H1 (cell line): Measurements from ENCODE around the gene USP10. TPM values are rescaled to one million over a fixed set of nuclear protein-coding genes. Genes with fewer than 3 reads are reported as not detected.

ENCODE experiments used
- CTCF ChIA-PET: fragments of 300-600 bp; sonication (Branson Sonifier 250); formaldehyde crosslinking; loops from one replicate; lab custom pipeline; 2021; ENCODE audit not compliant: partially characterized antibody; lab: Charles Lee
- POLR2A ChIA-PET: fragments of 300-600 bp; sonication (Branson Sonifier 250); formaldehyde crosslinking; loops from one replicate; lab custom pipeline; 2021; ENCODE audit warnings: inconsistent platforms; ENCODE audit not compliant: partially characterized antibody; lab: Charles Lee
- DNase-seq, 2 experiments: peaks; one replicate each; pipeline versions ENCODE4 v3.0.0 to v3.0.0-alpha.2; 2010 to 2022; ENCODE audit warnings: low spot score in 2 of 2, low read depth in 1 of 2, mixed read lengths in 1 of 2
- FAIRE-seq: peaks from 2 replicates; lab custom pipeline; 2011; peaks lifted over from hg19 to GRCh38; lab: Jason Lieb, UNC
- H2AFZ ChIP-seq: 2 replicates; pipeline ENCODE4 v1.8.1; 2012; ENCODE audit warnings: low read length, inconsistent platforms
- H2AK5ac ChIP-seq: 2 replicates; pipeline ENCODE4 v1.6.1; 2013; ENCODE audit warnings: low read depth, low read length
- H2BK120ac ChIP-seq: replicated peaks from 2 replicates; pipeline ENCODE3; 2013; ENCODE audit warnings: low read depth, low read length, inconsistent platforms
- H2BK12ac ChIP-seq: 2 replicates; pipeline ENCODE4 v1.6.1; 2013; ENCODE audit warnings: low read depth, low read length
- H2BK15ac ChIP-seq: 2 replicates; pipeline ENCODE4 v1.6.1; 2013; ENCODE audit warnings: low read length
- H2BK20ac ChIP-seq: 2 replicates; pipeline ENCODE4 v1.6.1; 2013; ENCODE audit warnings: low read length
- H2BK5ac ChIP-seq: 2 replicates; pipeline ENCODE4 v1.6.1; 2013; ENCODE audit warnings: low read depth, low read length
- H3K14ac ChIP-seq: 2 replicates; pipeline ENCODE4 v1.6.1; 2013; ENCODE audit warnings: inconsistent platforms; ENCODE audit not compliant: insufficient read length
- H3K18ac ChIP-seq: 2 replicates; pipeline ENCODE4 v1.6.1; 2013; ENCODE audit warnings: low read length; ENCODE audit errors: extremely low read depth
- H3K23ac ChIP-seq: 2 replicates; pipeline ENCODE4 v1.6.1; 2013; ENCODE audit warnings: inconsistent platforms; ENCODE audit not compliant: insufficient read length
- H3K23me2 ChIP-seq: 2 replicates; pipeline ENCODE4 v1.6.1; 2013; ENCODE audit warnings: low read depth, low read length
- H3K27ac ChIP-seq: 2 replicates; pipeline ENCODE4 v1.6.1; 2011; ENCODE audit warnings: low read depth, low read length, inconsistent platforms
- H3K27me3 ChIP-seq, 4 experiments: replicated peaks in 1 of 4; 1 replicate in 1 of 4; 2 replicates in 3 of 4; pipeline versions ENCODE4 v1.6.1 to v1.8.1; 2011 to 2013; ENCODE audit warnings: low read length in 3 of 4, mild to moderate bottlenecking in 3 of 4, inconsistent platforms in 2 of 4, mixed read lengths in 2 of 4, moderate library complexity in 1 of 4; ENCODE audit not compliant: control insufficient read depth in 3 of 4, insufficient read depth in 3 of 4; ENCODE audit errors: extremely low read depth in 1 of 4
- H3K36me3 ChIP-seq, 4 experiments: 2 replicates each; pipeline versions ENCODE4 v1.6.1 to v1.8.1; 2011 to 2013; ENCODE audit warnings: mild to moderate bottlenecking in 4 of 4, low read length in 3 of 4, moderate library complexity in 2 of 4, control low read depth in 1 of 4, inconsistent platforms in 1 of 4; ENCODE audit not compliant: insufficient read depth in 4 of 4, control insufficient read depth in 2 of 4
- H3K4ac ChIP-seq: replicated peaks from 2 replicates; pipeline ENCODE3; 2013; ENCODE audit warnings: low read length, low read depth, mixed read lengths, inconsistent platforms; ENCODE audit not compliant: insufficient read length
- H3K4me1 ChIP-seq, 4 experiments: replicated peaks in 1 of 4; 1 replicate in 1 of 4; 2 replicates in 3 of 4; pipeline versions ENCODE4 v1.6.1 to v1.8.1; 2011 to 2013; ENCODE audit warnings: low read length in 3 of 4, inconsistent platforms in 2 of 4, mixed read lengths in 1 of 4; ENCODE audit not compliant: insufficient read depth in 4 of 4, control insufficient read depth in 3 of 4
- H3K4me2 ChIP-seq, 2 experiments: 2 replicates each; pipeline versions ENCODE4 v1.6.1 to v1.8.1; 2011 to 2013; ENCODE audit warnings: low read depth in 2 of 2, low read length in 2 of 2, control low read depth in 1 of 2, inconsistent platforms in 1 of 2, mild to moderate bottlenecking in 1 of 2; ENCODE audit not compliant: insufficient read depth in 1 of 2
- H3K4me3 ChIP-seq, 4 experiments: fragments of 200-600, 300-600 bp in 1 of 4; sonication (generic), shearing (Covaris generic), sonication (Bioruptor Twin) in 1 of 4; 2 replicates each; pipeline versions ENCODE4 v1.5.1 to v1.8.1; 2011 to 2016; ENCODE audit warnings: low read length in 4 of 4, low read depth in 3 of 4, control low read depth in 2 of 4, inconsistent platforms in 2 of 4, mild to moderate bottlenecking in 2 of 4, mixed read lengths in 1 of 4, moderate library complexity in 1 of 4; ENCODE audit not compliant: insufficient read depth in 2 of 4; ENCODE audit errors: extremely low read depth in 1 of 4
- H3K56ac ChIP-seq: replicated peaks from 2 replicates; pipeline ENCODE3; 2013; ENCODE audit warnings: low read depth, mild to moderate bottlenecking, mixed read lengths, low read length, inconsistent platforms; ENCODE audit not compliant: insufficient read length
- H3K79me1 ChIP-seq: 2 replicates; pipeline ENCODE4 v1.6.1; 2013; ENCODE audit warnings: low read depth, low read length, control low read depth
- H3K79me2 ChIP-seq, 2 experiments: 2 replicates each; pipeline versions ENCODE4 v1.6.1 to v1.8.1; 2012 to 2013; ENCODE audit warnings: low read length in 2 of 2, mild to moderate bottlenecking in 2 of 2, inconsistent platforms in 1 of 2; ENCODE audit not compliant: insufficient read depth in 2 of 2, control insufficient read depth in 1 of 2
- H3K9ac ChIP-seq, 4 experiments: replicated peaks in 1 of 4; 1 replicate in 1 of 4; 2 replicates in 3 of 4; pipeline versions ENCODE4 v1.6.1 to v1.8.1; 2011 to 2013; ENCODE audit warnings: low read depth in 3 of 4, low read length in 3 of 4, control low read depth in 2 of 4, mild to moderate bottlenecking in 2 of 4, moderate library complexity in 2 of 4, inconsistent platforms in 1 of 4; ENCODE audit errors: extremely low read depth in 1 of 4
- H3K9me3 ChIP-seq, 2 experiments: 2 replicates each; pipeline versions ENCODE4 v1.6.1 to v1.8.1; 2012 to 2013; ENCODE audit warnings: mild to moderate bottlenecking in 2 of 2, moderate library complexity in 2 of 2, control low read depth in 1 of 2, inconsistent platforms in 1 of 2, low read depth in 1 of 2, low read length in 1 of 2, mixed read lengths in 1 of 2; ENCODE audit not compliant: insufficient read depth in 2 of 2
- H4K20me1 ChIP-seq, 2 experiments: replicated peaks in 1 of 2; 2 replicates each; pipeline versions ENCODE3 to v1.8.1; 2011 to 2013; ENCODE audit warnings: inconsistent platforms in 2 of 2, low read length in 2 of 2, mild to moderate bottlenecking in 1 of 2; ENCODE audit not compliant: insufficient read depth in 2 of 2, control insufficient read depth in 1 of 2
- H4K5ac ChIP-seq: 2 replicates; pipeline ENCODE4 v1.6.1; 2013; ENCODE audit warnings: low read length, low read depth, mixed read lengths, inconsistent platforms; ENCODE audit not compliant: insufficient read length
- H4K8ac ChIP-seq: 2 replicates; pipeline ENCODE4 v1.8.0; 2013; ENCODE audit warnings: mild to moderate bottlenecking, moderate library complexity, low read length, inconsistent platforms; ENCODE audit not compliant: insufficient read depth; ENCODE audit errors: extremely low read depth
- H4K91ac ChIP-seq: replicated peaks from 2 replicates; pipeline ENCODE3; 2013; ENCODE audit warnings: low read length, mixed read lengths, inconsistent platforms; ENCODE audit not compliant: insufficient read length
- ASH2L ChIP-seq: fragments of 200-600, 300-600 bp; sonication (generic); IDR thresholded peaks from one replicate; pipeline ENCODE4 v1.7.1; 2017; ENCODE audit warnings: low read length
- HDAC2 ChIP-seq, 2 experiments: fragments of 300-600 bp in 1 of 2; sonication (generic) in 1 of 2; IDR thresholded peaks; 2 replicates each; pipeline ENCODE4 v1.6.1; 2011 to 2012; ENCODE audit warnings: low read depth in 2 of 2, low read length in 2 of 2, mild to moderate bottlenecking in 2 of 2, moderate library complexity in 2 of 2, borderline replicate concordance in 1 of 2, inconsistent platforms in 1 of 2
- HDAC6 ChIP-seq: IDR thresholded peaks from one replicate; pipeline ENCODE4 v1.7.1; 2012; ENCODE audit warnings: low read depth, mild to moderate bottlenecking, inconsistent platforms, low read length, moderate library complexity
- JUN ChIP-seq: IDR thresholded peaks from 2 replicates; pipeline ENCODE4 v1.6.1; 2011; ENCODE audit warnings: low read depth, mild to moderate bottlenecking, improper control_type of control experiment, low read length
- PHF8 ChIP-seq: fragments of 200-600 bp; sonication (generic); conservative IDR thresholded peaks from 2 replicates; pipeline ENCODE4 v1.7.1; 2012; ENCODE audit warnings: low read depth, mild to moderate bottlenecking, inconsistent platforms, low read length, moderate library complexity
- POLR2A ChIP-seq, 2 experiments: IDR thresholded peaks; 1 replicate in 1 of 2; 2 replicates in 1 of 2; pipeline ENCODE4 v1.6.1; 2011; ENCODE audit warnings: low read depth in 2 of 2, low read length in 2 of 2, mild to moderate bottlenecking in 2 of 2; ENCODE audit errors: control extremely low read depth in 1 of 2
- SUZ12 ChIP-seq: fragments of 200-600 bp; sonication (generic); IDR thresholded peaks from 2 replicates; pipeline ENCODE4 v1.6.1; 2012; ENCODE audit warnings: mild to moderate bottlenecking, inconsistent platforms, low read length, moderate library complexity, mixed read lengths
- WGBS, 2 experiments: shearing (Covaris generic) in 1 of 2; methylation state at CpG; one replicate each; pipeline versions ENCODE4 v1.1.6 to v1.1.7; 2013 to 2015; ENCODE audit warnings: low lambda C conversion rate in 2 of 2, mixed read lengths in 2 of 2, inconsistent platforms in 1 of 2, low coverage in 1 of 2, missing lambda C conversion rate in 1 of 2; ENCODE audit not compliant: insufficient replicate concordance in 2 of 2, insufficient coverage in 1 of 2, insufficient read length in 1 of 2; ENCODE audit errors: extremely low coverage in 1 of 2, missing lambda C conversion rate in 1 of 2; 5-methylcytosine and 5-hydroxymethylcytosine counted together
- polyA plus RNA-seq, 7 experiments: library from polyadenylated mRNA; depleted of rRNA in 3 of 7; stranded (reverse) in 5 of 7; unstranded in 2 of 7; fragments of >200 nt in 5 of 7; fragments of 200-250 nt in 2 of 7; gene quantifications; 1 replicate in 5 of 7; 2 replicates in 1 of 7; 4 replicates in 1 of 7; pipeline versions ENCODE4 v1.2.1 to v1.2.3, GENCODE V29; 2011 to 2013; ENCODE audit warnings: missing spikeins in 2 of 7, mixed read lengths in 2 of 7
- total RNA-seq: library from RNA; stranded (reverse); fragmentation: NEBNext Ultra II Directional; extraction: Animal tissue kit (Norgen Biotek cat#: 25700); gene quantifications from 2 replicates; pipeline ENCODE4 v1.2.1, GENCODE V29; 2021

Gene USP10
- total and polyA plus RNA-seq, 2 of the 8 experiments (the other 6 are each of a cell fraction or from before 2014, with no cell fraction given) = 171 to 195 TPM

DNA sequence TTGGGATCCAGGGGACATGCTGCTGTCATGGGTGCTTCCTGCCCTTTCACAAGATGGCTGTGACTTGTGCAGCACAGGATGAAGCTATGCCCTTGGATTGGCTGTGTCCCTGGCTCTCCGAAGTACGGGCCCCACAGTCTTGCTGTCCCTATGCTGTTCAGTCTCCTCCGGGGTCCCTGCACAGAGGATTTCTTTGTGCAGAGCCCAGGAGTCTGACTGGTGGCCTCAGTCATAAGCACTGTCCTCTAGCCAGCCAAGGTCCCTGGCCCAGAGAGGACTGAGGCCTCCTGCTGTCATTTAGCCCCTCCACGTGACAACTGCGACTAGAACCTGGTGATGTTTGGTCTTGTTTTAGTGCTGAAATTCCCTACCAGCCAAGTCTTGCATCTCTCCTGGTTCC, 77.6 kb downstream of the USP10 start:
- no peak overlapping the region for H2BK20ac ChIP-seq
- CTCF ChIA-PET = interaction anchor here (0.7 to 1.8 kb wide), 4 partner anchors 8 to 147 kb away, joined by 3 to 5 read pairs (median 4); no protein-coding TSS in a partner anchor
- no peaks in the 10 kb centered on the region for H3K27me3 ChIP-seq
- no peaks in the 10 kb centered on the region for H3K23me2 ChIP-seq
- H3K9me3 ChIP-seq = no peaks in the 10 kb centered on the region
- H3K36me3 ChIP-seq = peaks cover 14 to 58% (median 42%) of the 10 kb centered on the region in 4 experiments
- H3K18ac ChIP-seq = no peak overlapping the region
- H4K20me1 ChIP-seq = peaks cover 0 to 4% of the 10 kb centered on the region in 2 experiments
- H4K8ac ChIP-seq = no peak overlapping the region; the same call in 1 of the 2 replicates
- H2AFZ ChIP-seq = no peak overlapping the region
- H3K4ac ChIP-seq = no peak overlapping the region
- no peak overlapping the region for H3K9ac ChIP-seq
- no peak overlapping the region for H4K91ac ChIP-seq
- DNase-seq (no peak), FAIRE-seq (no peak)
- H3K4me1 ChIP-seq = no peaks in the 10 kb centered on the region
- H3K23ac ChIP-seq = no peak overlapping the region
- POLR2A ChIA-PET = no interaction called here
- H2BK5ac ChIP-seq = no peak overlapping the region
- WGBS, 2 experiments = 84% methylated on average over 5 of the region's 5 CpGs; no CpG with 5 or more reads in 1 of the 2 experiments
- no peak overlapping the region for H2BK15ac ChIP-seq
- H3K27ac ChIP-seq = no peak overlapping the region
- H3K56ac ChIP-seq = no peak overlapping the region
- H2BK120ac ChIP-seq = no peak overlapping the region
- no peak overlapping the region for H2BK12ac ChIP-seq
- TF ChIP-seq POLR2A (IDR thresholded peaks at IDR 0.05; ENCODE audit: control extremely low read depth in 1 of 2, low read depth in 2 of 2, low read length in 2 of 2) (no peak), HDAC2 (IDR thresholded peaks at IDR 0.05; ENCODE audit: borderline replicate concordance in 1 of 2, low read depth in 2 of 2, low read length in 2 of 2) (no peak), JUN (no peak), PHF8 (no peak), ASH2L (no peak), HDAC6 (no peak), SUZ12 (no peak)
- H2AK5ac ChIP-seq = no peak overlapping the region
- H4K5ac ChIP-seq = no peak overlapping the region
- no peaks in the 10 kb centered on the region; the same call in 1 of the 2 replicates for H3K79me1 ChIP-seq
- no peak overlapping the region for H3K4me3 ChIP-seq
- H3K79me2 ChIP-seq = no peaks in the 10 kb centered on the region
- no peak overlapping the region for H3K4me2 ChIP-seq
- no peak overlapping the region for H3K14ac ChIP-seq
